COR-L47 (cell line): Measurements from ENCODE around the gene DLG2.
"Not testable (repeated sequence)": the region's sequence is repeated elsewhere in the genome, so short reads cannot be mapped to it uniquely, and the experiment has no call there.

Experiments
- DNase-seq: peaks from one replicate; lab custom pipeline; 2025; lab: John Stamatoyannopoulos, UW

Gene DLG2

DNA sequence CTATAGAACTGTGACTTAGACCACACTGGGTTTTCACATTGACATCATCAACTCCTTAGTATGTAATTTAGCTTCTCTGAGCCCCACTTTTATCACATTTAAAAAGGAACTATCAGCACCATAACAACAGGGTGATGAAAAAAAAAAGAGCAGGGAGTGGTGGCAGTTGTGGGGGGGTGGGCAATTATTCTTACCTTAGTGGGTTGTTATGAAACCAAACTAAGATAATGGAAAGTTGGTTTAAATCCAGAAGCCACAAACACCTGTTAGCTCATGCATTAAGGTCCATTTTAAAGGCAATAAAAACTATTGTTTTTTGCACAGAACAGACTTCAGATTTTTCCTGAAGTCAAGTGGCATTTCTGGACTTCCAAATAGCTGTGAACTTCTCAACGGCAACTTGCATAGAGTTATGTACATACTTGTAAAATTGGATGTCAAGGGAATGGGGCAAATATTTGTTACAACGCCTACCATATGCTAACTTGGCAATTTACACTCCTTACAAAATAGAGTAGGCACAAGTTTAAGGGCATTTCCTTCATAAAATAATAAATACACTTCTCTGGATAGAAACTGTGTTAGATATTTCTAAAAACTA lies 793.6 kb downstream of the DLG2 start:
- no peak for DNase-seq

DNA sequence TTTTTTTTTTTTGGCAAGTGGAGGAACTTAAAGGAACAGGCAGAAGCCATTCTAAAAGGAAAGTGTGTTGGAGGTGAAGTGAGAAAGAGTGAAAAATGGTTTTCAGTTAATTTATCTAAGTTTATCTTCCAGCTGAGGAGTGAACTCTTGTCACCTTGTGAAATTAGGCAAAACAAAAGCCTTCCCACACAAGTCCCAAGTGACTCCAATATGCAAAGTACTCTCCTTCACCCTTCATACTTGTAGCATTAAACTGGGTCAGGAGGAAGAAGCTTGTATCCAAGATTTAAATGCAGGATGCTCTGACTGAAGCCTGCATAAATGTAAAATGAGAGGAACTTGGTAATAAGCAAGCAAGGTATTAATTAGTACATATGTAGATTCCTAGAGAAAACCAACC lies 796.8 kb downstream of the DLG2 start:
- no peak for DNase-seq

DNA sequence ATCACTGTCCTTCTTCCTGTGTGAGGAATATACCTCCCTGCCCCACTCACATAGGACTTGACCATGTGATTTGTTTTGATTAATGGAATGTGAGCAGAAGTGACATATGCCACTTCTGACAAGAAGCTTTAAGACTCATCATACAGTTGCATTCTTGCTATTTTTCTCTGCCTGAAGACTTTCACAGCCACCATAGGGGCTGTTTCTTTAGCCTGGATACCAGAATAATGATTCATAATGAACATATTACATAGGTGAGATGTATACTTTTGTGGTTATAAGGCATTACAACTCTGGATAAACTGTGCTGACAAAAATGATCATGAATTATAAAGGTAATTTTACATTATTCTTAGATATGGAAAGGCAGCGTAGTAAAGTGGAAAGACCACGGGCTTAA lies 798.0 kb downstream of the DLG2 start:
- no peak for DNase-seq

DNA sequence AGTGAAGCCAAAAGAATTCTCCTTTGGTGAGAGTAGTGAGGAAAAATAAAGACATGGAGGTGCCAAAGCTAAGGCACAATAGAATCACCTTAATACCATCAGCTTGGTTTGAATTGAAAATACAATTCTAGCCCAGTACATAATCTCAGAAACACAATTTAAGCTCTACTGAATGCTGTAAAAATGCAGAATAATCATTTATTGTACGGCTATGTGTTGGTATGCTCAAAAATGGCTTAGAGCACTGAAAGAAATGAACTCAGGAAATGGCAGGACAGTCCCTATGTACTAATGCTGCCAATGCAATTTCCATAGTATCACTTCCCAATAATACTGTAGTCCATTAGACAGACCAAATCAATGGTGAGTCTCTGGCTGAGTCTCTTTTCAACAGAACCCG lies 798.5 kb downstream of the DLG2 start:
- DNase-seq: no peak

DNA sequence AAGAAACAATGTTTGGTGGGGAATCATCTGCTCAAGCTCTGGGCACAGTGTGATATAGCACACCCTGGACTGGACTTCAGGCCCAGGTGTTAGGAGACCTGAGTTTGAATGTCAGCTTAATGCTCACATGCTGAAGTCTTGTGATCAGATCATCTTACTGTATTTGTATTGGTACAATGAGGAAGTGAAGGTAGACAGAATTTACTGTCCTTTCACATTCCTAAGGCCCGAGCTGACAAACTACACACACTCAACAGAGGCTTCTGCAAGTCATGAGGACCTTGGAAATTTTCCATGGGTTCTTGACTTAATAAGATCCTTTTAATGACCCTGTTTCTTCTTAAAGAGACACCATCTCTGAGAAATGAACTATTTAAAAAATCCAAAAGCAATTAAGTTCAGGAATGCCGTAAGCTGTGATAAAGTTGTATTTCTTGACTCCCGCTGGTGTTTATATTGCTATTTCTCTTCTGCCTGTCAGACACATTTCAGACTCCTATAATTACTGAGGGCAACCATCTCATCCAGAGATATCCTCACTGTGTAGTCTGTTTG lies 802.0 kb downstream of the DLG2 start:
- no peak for DNase-seq

DNA sequence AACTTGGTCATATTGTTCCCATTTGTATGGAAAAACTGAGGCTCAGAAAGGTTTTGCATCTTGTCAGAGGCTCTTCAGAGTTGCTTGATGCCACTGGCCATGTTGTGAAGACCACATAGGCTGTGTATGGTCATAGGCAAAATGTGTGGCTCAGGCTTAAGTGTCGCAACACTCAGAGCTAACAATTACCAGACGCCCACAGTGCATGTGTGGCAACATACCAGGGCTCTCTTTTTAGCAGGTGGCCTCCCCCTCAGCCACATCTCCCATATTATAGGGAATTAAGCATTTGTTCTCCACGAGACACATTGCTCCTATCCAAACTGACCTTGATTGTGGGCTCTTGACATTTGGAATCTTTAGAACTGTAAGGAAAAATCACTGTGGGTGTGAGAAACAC lies 802.5 kb downstream of the DLG2 start:
- no peak for DNase-seq

DNA sequence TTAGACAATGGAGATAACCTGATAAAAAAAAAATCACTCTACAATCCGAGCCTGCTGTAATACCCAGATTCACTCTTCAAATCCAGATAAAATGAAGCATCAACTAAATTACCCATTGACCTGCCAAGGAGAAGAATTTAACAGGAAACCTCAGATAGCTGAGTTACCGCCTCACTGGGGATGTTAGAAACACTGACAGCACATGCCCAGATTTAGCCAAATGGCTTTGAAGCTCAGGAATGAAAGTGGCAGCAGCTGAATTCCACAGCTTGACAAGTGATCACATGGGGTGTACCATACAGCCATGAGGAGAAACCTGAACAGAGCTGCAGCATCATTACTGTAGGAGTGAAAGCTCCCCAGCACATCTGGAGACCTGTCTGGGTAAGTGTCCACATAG lies 807.6 kb downstream of the DLG2 start:
- DNase-seq: no peak

DNA sequence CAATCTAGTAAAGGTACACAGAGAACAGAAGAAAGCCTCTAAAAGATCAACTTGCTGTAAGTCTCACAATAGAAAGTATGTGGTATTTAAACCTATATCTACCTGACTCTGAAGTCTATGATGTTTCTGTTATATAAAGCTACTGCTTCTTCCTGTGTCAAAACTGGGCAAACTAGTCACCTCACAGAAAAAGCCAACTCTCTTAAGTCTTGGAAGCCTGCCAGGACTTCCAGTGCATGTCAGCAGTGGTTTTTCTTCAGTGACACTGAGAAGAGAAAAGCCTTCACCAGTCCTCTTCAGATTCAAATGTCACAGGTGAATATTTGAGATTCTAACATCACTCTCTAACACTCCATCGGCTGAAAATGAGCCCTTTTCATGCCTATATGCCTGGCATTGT lies 808.0 kb downstream of the DLG2 start:
- no peak for DNase-seq

DNA sequence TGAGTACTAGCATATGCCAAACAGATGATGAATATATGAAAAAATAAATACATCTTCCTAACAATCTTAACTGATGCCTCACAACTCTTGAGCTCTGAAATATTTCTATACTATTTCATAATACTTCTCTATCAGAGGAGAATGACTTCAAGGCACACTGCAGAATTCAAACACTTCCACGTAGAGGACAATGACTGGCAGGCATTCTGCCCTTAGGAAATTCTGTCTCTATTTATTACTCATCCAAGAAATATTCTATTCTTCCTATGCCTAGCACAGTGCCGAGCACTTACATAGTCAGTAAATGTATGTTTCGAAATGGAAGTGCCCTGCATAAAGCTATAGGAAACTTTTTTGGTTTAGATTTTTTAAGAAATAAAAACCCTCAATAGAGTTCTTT lies 809.1 kb downstream of the DLG2 start:
- DNase-seq: no peak

DNA sequence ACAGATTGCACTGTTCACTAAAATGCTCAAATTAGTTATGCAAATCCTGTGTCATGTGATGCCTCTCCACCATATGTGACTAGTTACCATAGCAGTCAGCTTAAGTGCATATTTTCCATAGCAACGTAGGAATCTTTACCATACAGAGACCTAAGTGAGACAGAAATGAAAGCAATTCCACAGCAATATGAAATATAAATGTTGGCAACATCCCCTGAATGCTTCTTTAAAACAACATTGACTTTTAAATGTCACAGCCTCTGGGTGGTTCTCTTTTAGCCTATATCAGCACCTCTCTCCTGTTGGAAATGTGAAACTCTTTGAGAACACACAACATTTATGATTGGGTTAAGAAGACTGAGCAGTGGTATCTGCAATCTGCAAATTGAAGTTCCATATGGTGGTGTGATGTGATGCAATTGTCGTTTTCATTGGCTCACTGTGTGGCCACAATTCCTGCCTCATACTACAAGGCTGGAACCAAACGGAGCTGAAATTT lies 814.6 kb downstream of the DLG2 start:
- no peak for DNase-seq

DNA sequence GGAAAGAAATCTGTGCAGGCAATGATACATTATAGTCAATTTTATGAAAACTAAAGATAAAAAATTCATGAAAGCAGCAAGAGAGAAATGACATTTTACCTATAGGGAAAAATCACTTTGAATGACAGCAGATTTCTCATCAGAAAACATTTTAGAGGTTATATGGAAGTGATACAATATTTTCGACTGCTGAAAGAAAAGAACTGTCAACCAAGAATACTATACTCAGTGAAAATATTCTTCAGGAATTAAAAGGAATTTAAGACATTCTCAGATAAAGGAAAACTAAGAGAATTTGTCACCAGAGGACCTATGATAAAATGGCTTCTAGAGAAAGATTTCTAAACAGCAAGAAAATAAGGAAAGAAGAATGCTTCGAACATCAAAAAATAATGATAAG lies 820.8 kb downstream of the DLG2 start:
- no peak for DNase-seq

DNA sequence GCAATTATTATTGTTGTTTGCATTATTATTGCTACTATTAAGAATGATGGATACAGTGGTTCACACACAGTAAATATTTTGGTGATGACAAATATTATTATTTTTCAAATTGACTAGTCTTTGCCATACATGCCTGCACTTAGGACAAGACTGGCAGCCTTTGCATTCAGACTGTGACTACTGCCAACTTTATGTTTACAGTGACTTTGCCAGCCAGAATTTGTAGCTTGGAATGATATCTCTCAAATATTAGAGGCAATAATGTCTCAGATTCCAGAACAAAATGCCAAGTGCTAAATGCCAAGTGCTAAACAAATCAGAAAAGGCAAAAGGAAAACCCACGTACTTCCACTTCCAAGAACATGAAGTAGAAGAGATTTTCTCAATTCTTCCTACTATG lies 823.1 kb downstream of the DLG2 start:
- DNase-seq: no peak

DNA sequence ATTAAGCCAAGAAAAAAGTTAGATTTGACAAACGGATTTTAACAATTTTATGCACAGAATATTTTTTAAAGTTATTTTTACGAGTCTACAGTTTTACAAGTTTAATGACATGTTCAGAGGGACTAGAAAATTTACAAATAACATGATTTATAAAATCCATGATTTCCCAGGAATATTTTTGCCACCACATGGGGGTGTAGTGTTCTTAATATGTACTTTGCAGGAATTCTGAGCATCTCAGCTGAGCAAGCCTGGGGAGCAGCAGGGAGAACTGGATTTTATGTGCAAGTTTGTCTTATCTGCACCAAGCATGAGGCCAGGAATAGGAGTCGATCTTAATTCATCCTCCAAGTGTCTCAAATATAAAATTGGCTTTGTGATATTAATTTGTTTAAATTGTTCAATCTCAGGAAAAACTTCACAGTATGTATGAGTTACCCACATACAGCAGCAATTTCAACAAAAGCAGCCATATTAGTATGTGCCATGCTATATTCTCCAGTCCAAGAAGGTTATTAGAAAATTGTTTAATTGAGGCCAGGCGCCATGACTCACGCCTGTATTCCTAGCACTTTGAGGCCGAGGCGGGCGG lies 826.3 kb downstream of the DLG2 start:
- peak; percentile 26 for DNase-seq

DNA sequence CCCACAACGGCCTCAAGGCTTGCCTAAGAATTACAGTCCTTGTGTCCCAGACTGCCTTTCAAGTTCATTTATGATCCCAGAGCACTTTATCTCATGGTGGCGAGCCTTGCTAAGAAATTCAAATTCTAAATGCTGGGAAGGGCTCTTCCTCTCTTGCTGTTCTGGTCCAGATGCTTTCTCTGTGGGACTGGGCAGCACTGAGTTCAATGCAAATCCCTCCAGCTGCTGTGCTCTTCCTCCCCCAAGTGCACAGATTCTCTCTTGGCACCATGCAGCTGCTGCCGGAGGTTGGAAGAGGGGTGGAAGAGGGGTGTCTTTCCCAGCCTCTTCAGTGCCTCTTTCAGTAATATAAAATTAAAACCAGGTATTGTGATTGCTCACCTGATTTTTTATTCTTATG lies 828.0 kb downstream of the DLG2 start:
- no peak for DNase-seq

DNA sequence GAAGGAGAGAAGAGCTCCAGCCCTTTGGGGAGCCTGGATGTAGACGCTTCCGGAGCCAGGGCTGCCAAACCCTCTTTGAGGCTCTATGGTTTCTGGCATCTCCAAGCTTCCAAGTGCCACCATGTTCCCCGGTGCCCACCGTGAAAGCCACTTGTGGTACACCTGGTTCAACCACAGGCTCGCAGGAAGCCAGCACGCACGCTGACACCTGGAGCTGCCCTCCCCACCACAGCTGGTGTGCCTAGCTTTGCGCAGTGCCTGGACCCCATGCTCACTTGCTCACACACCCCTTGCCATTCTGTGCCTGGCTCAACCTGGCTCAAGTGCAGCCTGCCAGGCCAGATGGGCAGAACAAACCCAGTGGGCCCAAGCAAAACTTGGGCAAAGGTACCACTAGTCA lies 831.4 kb downstream of the DLG2 start:
- DNase-seq: no peak

DNA sequence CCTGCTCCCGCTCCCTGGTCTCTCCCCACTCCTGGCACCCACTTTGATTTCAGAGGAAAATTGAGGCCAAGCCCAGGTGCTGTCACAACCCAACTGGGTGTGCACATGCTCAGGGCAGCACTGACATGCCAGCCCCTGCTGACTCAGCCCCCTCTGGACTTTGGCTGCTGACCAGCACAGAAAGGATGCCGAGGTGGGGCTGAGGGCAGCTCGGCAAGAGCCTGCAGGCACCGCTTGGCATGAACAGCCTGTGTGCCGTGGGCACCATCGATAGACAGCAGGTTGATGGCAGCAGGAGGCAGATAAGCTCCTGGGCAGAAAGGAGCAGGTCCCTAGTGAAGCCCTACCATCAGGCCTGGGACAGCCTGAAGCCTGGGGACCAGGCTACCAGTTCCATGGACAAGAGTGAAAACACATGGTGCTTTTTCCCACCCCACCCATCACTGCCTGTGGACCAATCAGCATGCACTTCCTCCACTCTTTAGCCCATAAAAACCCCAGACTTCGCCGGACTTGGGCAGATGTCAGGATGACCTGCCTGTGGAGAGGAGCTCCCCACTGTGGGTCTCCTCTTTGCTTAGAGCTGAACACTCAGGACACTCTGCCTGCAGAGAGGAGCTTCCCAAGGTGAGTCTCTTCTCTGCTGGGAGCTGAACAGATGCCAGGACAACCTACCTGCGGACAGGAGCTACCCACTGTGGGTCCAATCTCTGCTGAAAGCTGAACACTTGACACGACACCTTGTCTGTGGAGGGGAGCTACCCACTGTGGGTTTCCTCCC lies 832.3 kb downstream of the DLG2 start:
- no peak for DNase-seq

DNA sequence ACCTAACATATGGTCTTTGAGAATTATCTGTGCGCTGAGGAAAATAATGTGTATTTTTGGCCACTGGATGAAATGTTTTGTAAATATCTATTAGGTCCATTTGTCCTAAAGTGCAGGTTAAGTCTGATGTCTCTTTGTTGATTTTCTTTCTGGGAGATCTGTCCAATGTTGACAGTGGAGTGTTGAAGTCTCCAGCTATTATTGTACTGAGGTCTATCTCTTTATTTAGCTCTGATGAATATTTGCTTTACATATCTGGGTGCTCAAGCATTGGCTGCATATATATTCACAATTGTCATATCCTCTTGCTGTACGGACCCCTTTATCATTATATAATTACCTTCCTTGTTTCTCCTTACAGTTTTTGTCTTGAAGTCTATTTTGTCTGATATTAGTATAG lies 833.8 kb downstream of the DLG2 start:
- no peak for DNase-seq

DNA sequence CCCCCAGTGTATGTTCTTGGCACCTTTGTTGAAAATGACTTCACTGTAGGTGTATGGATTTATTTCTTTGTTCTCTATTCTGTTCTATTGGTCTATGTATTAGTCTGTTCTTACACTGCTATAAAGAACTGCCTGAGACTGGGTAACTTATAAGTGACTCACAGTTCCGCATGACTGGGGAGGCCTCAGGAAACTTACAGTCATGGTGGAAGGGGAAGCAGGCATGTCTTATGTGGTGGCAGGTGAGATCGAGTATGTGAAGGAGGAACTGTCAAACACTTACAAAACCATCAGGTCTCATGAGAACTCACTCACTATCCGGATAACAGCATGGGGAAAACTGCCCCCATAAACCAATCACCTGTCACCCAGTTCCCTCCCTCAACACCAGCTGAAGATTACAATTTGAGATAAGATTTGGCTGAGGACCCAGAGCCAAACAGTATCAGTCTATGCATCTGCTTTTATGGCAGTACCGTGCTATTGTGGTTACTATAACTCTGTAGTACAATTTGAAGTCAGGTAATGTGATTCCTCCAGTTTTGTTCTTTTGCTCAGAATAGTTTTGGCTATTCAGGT lies 836.2 kb downstream of the DLG2 start:
- no peak for DNase-seq

DNA sequence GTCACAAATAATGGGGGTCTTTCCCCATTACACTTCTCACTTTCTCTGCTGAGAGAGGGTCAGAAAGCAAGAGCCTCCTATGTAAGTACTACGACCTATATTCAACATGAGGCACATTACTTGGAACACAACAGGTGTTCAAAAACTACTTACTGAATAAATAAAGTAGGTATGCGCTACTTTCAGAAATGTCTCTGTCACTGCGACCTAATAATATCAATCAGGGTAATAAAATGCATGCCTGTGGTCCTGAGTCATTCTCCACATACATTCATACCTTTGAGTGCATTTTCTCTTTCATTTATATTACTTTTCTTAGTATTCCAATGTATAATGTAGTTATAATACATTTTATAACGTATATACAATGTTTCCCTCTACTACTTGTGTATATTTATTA lies 838.9 kb downstream of the DLG2 start:
- no peak for DNase-seq

DNA sequence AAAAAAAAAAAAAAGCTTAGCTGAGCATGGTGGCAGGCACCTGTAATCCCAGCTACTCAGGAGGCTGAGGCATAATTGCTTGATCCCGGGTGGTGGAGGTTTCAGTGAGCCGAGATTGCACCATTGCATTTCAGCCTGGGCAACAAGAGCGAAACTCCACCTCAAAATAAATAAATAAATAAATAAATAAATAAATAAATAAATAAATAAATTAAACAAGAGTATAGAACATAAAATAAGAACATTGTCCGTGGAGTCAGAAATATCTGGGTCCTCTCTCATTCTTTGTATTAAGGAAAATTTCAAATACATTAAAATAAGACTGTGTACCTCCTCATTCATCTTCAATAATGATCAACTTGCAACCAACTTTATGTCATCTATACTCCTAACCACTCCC lies 843.0 kb downstream of the DLG2 start:
- not testable (repeated sequence) for DNase-seq

DNA sequence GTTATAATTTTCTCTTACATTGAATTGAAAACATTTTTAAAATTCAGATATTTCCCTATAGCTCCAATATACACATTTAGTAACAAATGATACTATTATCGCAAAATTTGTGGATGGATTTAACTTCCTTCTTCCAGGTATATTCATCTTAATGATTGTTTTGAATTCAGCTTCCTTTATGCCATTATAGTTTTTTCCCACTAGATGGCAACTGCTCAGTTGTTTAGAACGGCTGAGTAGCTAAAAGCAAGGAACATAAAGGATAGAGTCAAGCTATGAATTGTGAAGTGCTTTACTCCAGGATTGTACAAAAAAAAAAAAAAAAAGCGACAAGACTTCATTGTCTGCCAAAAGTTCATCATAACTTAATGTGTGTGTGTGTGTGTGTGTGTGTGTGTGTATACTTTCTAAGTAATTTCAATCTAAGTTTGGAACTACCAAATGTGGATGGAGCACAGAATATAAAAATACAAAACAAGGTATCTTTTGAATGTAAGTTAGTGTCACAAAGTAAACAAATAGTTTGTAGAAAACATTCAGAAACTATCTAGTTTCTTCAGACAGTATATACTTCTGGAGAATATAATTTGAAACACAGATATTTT lies 846.4 kb downstream of the DLG2 start:
- DNase-seq: peak; percentile 29

DNA sequence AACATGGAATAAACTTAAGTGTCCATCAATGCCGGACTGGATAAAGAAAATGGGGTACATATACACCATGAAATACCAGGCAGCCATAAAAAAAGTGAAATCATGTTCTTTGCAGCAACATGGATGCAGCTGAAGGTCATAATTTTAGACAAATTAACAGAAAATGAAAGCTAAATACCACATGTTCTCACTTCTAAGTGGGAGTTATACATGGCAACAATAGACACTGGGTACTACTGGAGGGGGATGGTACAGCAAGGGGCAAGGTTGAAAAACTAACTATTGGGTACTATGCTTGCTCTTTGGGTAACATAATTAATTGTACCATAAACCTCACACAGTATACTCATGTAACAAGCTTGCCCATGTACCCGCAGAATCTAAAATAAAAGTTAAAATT lies 851.6 kb downstream of the DLG2 start:
- DNase-seq: no peak
